BLaER1 (cell line): Measurements from ENCODE around the gene MTHFS.

Experiments
- H3K27ac ChIP-seq: shearing (Covaris generic); formaldehyde crosslinking; 2 replicates; pipeline ENCODE4 v1.8.1; 2022
- H3K27me3 ChIP-seq: shearing (Covaris generic); formaldehyde crosslinking; 2 replicates; pipeline ENCODE4 v1.8.1; 2022
- H3K36me3 ChIP-seq: shearing (Covaris generic); formaldehyde crosslinking; 2 replicates; pipeline ENCODE4 v1.8.1; 2022
- H3K4me1 ChIP-seq: shearing (Covaris generic); formaldehyde crosslinking; 2 replicates; pipeline ENCODE4 v1.8.1; 2022
- H3K4me2 ChIP-seq: shearing (Covaris generic); formaldehyde crosslinking; 2 replicates; pipeline ENCODE4 v1.8.1; 2022
- H3K4me3 ChIP-seq: shearing (Covaris generic); formaldehyde crosslinking; 2 replicates; pipeline ENCODE4 v1.8.1; 2022
- H3K9ac ChIP-seq: shearing (Covaris generic); formaldehyde crosslinking; 2 replicates; pipeline ENCODE4 v1.8.1; 2022
- H3K9me3 ChIP-seq: shearing (Covaris generic); formaldehyde crosslinking; 2 replicates; pipeline ENCODE4 v1.8.1; 2022
- H4K20me1 ChIP-seq: shearing (Covaris generic); formaldehyde crosslinking; 2 replicates; pipeline ENCODE4 v1.8.1; 2022
- Cebpa-rat ChIP-seq: shearing (Covaris generic); IDR thresholded peaks from 2 replicates; pipeline ENCODE4 v1.8.1; 2022

The MTHFS gene

DNA sequence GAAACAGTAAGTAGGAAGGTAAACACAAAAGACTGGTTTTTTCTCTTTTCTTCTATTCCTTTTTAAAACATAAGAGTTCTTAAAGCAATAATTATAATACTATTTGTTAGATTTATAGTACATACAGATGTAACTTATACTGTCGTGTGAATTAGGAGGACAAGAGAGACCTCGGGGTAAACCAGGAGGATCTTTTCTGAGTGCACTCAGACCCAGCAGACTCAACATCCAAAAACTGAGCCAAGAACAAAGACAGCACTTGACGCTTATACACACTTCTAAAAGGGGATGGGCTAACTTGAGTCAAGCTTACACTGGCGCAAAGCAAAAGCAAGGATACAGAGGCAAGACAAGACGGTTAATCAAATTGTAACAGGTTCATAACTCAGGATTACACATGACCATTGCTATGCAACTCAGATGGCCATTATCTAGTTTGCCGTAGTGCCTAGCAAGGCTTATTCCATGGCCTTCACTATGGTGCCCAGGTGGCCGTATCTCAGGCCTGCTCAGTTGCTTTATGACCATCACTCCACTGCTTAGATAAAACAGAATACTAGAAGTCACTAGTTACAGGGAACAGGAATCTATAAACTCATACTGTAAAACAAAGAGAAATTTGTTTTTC, 18.6 kb downstream of the MTHFS start:
- Histone ChIP-seq H3K27me3 (no peaks in the 10 kb centered on the region), H3K4me3 (peak overlapping the region; percentile 36), H3K36me3 (peaks cover 95% of the 10 kb centered on the region), H3K4me2 (no peak overlapping the region), H4K20me1 (no peaks in the 10 kb centered on the region), H3K27ac (no peak overlapping the region), H3K4me1 (no peaks in the 10 kb centered on the region), H3K9ac (no peak overlapping the region), H3K9me3 (peaks cover 77% of the 10 kb centered on the region)
- no peak for TF ChIP-seq Cebpa-rat

DNA sequence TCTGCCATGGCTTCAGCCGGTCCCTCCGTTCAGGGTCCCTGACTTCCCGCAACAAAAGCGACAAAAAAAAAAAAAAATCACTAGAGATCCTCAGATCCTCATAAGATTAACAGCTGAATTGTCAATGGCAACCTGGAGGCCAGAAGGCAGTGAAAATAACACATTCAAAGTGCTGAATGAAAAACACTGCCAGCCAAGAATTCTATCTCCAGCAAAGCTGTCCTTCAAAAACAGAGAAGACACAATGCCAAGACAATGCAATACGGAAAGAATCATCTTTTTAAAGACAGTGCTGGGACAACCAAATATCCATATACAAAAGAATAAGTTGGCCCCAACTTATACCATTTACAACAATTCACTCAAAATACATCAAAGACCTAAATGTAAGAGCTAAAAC, 21.6 kb downstream of the MTHFS start:
- Histone ChIP-seq H3K27me3 (no peaks in the 10 kb centered on the region), H3K4me1 (0 out of 2 replicates have a peak, but pooled peaks cover 4% of the 10 kb centered on the region), H3K9me3 (peaks cover 80% of the 10 kb centered on the region), H3K27ac (no peak overlapping the region), H3K4me2 (no peak overlapping the region), H3K9ac (no peak overlapping the region), H4K20me1 (no peaks in the 10 kb centered on the region), H3K36me3 (peaks cover 86% of the 10 kb centered on the region), H3K4me3 (no peak overlapping the region; the same call in 1 of the 2 replicates)
- no peak for TF ChIP-seq Cebpa-rat

DNA sequence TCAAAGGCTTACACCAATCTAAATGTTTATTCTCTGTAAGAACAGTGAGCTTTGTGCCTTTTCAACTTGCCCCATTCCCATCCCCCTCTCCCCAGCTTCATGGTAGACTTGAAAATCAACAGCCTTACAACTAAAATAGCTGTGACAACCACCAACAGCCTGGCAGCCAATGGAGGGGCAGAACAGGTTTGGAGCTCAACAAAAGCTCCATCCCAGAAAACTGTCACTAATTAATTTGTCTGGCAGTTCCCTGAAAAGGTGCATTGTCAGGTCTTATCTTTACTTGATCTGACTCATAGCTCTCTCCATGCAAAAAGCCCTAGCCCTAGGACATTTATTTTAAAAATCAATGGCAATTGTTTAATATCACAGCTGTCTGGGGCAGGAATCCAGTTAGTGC, 22.6 kb downstream of the MTHFS start:
- Histone ChIP-seq H3K4me1 (0 out of 2 replicates have a peak, but pooled peaks cover 4% of the 10 kb centered on the region), H3K36me3 (peaks cover 76% of the 10 kb centered on the region), H3K4me3 (no peak overlapping the region), H3K27me3 (no peaks in the 10 kb centered on the region), H4K20me1 (no peaks in the 10 kb centered on the region), H3K9ac (no peak overlapping the region), H3K4me2 (no peak overlapping the region), H3K9me3 (peaks cover 70% of the 10 kb centered on the region), H3K27ac (no peak overlapping the region)
- no peak for TF ChIP-seq Cebpa-rat

DNA sequence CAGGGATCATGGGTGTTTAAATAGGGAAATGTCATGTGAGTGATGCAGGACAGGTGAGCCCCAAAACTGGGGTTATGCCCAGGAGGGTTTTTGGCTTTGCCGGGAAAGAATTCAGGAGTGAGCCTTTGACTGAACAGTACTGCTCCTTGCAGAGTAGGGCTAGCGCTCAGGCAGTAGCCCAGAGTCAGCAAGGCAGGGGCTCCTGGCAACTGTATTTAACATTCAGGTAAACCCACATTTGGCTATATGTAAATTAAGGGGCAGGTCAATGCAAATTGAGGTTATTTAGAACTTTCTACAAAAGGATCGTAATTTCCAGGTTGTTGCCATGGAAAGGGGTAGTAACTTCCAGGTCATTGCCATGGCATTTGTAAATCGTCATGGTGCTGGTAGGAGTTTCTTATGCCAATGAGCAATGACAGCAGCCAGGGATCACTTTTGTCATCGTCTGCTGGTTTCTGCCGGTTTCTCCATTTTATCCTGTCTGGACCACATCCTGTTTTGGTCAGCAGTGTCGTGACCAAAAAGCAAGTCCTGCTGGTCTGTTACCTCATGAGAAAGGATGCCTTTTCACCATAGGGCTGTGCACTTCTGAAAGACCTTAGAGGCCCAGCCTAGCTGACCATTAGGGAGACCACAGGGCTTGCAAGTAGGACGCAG, 24.3 kb downstream of the MTHFS start:
- Histone ChIP-seq H3K9ac (no peak overlapping the region), H3K4me2 (no peak overlapping the region), H3K36me3 (peaks cover 60% of the 10 kb centered on the region), H4K20me1 (no peaks in the 10 kb centered on the region), H3K9me3 (peaks cover 52% of the 10 kb centered on the region), H3K4me3 (no peak overlapping the region), H3K4me1 (0 out of 2 replicates have a peak, but pooled peaks cover 4% of the 10 kb centered on the region), H3K27ac (no peak overlapping the region), H3K27me3 (no peaks in the 10 kb centered on the region)
- TF ChIP-seq Cebpa-rat, result no peak

DNA sequence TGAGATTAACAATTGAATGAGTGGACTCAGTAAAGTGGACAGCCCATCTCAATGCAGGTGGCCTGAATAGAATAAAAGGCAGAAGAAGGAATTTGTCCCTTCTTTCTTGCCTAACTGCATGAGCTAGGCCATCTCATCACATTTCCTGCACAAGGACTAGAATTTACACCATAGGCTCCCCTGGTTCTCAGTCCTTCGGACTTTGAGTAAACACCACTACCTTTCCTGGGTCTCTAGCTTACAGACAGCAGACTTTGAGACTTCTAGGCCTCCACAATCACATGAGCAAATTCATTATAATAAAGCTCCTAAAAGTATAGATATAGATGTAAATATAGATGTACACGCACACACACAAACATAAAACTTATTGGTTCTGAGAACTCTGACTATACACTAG, 28.3 kb downstream of the MTHFS start:
- no peak for TF ChIP-seq Cebpa-rat
- Histone ChIP-seq H4K20me1 (no peaks in the 10 kb centered on the region), H3K36me3 (peaks cover 44% of the 10 kb centered on the region), H3K27ac (no peak overlapping the region), H3K4me1 (0 out of 2 replicates have a peak, but pooled peaks cover 4% of the 10 kb centered on the region), H3K4me3 (no peak overlapping the region), H3K9me3 (peaks cover 13% of the 10 kb centered on the region), H3K27me3 (no peaks in the 10 kb centered on the region), H3K9ac (no peak overlapping the region), H3K4me2 (no peak overlapping the region)

DNA sequence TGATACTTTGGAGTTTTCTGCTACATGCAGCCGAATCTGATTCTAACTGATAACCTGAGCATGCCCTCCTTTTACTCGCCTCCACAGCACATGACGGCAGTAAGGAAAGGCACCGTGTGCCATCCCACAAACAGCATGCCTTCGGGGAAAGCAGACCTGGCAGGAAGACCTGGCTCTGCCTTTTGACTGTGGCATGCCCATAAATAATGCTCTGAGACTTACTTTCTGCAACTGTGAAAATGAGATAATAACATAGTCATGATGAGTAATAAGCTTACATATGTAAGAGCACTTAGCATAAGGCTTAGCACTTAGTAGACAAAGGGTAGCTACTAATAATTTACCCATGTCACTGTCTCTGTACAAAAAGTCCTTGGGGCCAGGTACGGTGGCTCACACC, 32.9 kb downstream of the MTHFS start:
- H3K4me1 ChIP-seq, result no peaks in the 10 kb centered on the region
- H4K20me1 ChIP-seq, result no peaks in the 10 kb centered on the region
- H3K27ac ChIP-seq, result no peak overlapping the region
- no peak overlapping the region for H3K4me3 ChIP-seq
- no peaks in the 10 kb centered on the region for H3K27me3 ChIP-seq
- H3K9me3 ChIP-seq, result no peaks in the 10 kb centered on the region
- H3K9ac ChIP-seq, result no peak overlapping the region
- no peak for TF ChIP-seq Cebpa-rat
- H3K36me3 ChIP-seq, result peaks cover 25% of the 10 kb centered on the region
- H3K4me2 ChIP-seq, result no peak overlapping the region

DNA sequence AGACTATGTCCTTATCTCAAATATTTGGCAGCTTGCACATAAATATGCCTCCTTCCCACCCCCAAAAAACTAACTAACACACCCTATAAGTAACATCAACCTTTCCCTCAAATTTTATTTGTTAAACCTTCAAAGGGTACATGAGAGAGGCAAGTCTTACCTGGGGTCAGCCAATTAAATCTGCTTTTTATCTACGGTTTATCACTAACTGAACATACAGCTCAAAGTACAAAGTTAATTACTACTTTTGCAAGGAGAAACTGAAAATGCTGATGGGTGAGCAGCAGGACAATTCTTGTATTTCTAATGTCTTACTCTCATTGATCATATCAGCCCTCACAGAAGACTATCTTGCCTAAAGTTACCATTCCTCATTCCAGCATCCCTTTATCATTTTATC, 34.6 kb downstream of the MTHFS start:
- Histone ChIP-seq H3K9ac (no peak overlapping the region), H4K20me1 (no peaks in the 10 kb centered on the region)

DNA sequence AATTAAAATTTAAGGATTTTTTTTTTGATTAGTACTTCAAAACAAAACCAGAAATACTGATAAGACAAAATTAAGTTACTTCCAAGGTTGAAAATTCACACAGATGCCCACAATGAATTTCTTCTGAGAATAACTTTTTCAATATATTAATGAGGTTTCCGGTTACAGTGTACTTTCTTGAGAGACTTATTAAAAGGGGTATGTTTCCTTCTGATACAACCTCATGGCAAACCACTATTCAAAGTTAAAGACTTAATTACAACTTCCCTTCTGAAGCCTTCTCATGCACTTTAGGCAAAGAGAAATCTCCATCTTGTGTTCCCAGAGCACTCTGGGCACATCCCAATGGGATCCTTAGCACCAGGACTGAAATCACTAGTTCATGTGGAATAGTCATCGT, 36.2 kb downstream of the MTHFS start:
- H4K20me1 ChIP-seq, result no peaks in the 10 kb centered on the region
- H3K9me3 ChIP-seq, result no peaks in the 10 kb centered on the region
- no peak overlapping the region for H3K27ac ChIP-seq
- no peaks in the 10 kb centered on the region for H3K4me1 ChIP-seq
- H3K4me3 ChIP-seq, result no peak overlapping the region
- no peaks in the 10 kb centered on the region for H3K27me3 ChIP-seq
- TF ChIP-seq Cebpa-rat, result no peak
- no peak overlapping the region for H3K9ac ChIP-seq
- H3K36me3 ChIP-seq, result peaks cover 13% of the 10 kb centered on the region; the same call in 1 of the 2 replicates
- no peak overlapping the region for H3K4me2 ChIP-seq

More for the DNA sequence above, 34.6 kb downstream of the MTHFS start:
- Histone ChIP-seq H3K4me1 (no peaks in the 10 kb centered on the region), H3K4me3 (no peak overlapping the region), H3K27me3 (no peaks in the 10 kb centered on the region), H3K27ac (no peak overlapping the region), H3K4me2 (no peak overlapping the region), H3K36me3 (peaks cover 25% of the 10 kb centered on the region), H3K9me3 (no peaks in the 10 kb centered on the region)
- no peak for TF ChIP-seq Cebpa-rat

DNA sequence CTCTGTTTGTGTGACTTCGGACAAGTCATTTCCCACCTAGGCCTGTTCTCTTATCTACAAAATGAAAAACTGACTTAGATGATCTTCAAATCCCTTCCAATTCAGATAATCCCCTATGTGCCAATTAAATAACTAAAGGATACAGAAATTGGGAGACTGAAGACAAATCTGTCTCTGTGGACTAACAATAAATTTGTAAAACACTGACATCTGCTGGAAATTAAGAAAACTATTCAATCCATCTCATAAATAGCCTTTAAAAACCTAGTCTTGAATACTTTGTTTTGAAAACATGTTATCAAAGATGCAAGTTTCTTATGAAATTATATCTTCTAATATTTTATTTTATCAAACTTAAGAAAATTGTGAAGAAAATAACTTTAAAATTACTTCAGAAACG, 38.3 kb downstream of the MTHFS start:
- no peak overlapping the region for H3K27ac ChIP-seq
- H4K20me1 ChIP-seq, result no peaks in the 10 kb centered on the region
- no peak overlapping the region for H3K9ac ChIP-seq
- H3K36me3 ChIP-seq, result 0 out of 2 replicates have a peak, but pooled peaks cover 8% of the 10 kb centered on the region
- no peaks in the 10 kb centered on the region for H3K9me3 ChIP-seq
- no peaks in the 10 kb centered on the region for H3K4me1 ChIP-seq
- no peak for TF ChIP-seq Cebpa-rat
- no peaks in the 10 kb centered on the region for H3K27me3 ChIP-seq
- no peak overlapping the region for H3K4me2 ChIP-seq
- H3K4me3 ChIP-seq, result no peak overlapping the region

DNA sequence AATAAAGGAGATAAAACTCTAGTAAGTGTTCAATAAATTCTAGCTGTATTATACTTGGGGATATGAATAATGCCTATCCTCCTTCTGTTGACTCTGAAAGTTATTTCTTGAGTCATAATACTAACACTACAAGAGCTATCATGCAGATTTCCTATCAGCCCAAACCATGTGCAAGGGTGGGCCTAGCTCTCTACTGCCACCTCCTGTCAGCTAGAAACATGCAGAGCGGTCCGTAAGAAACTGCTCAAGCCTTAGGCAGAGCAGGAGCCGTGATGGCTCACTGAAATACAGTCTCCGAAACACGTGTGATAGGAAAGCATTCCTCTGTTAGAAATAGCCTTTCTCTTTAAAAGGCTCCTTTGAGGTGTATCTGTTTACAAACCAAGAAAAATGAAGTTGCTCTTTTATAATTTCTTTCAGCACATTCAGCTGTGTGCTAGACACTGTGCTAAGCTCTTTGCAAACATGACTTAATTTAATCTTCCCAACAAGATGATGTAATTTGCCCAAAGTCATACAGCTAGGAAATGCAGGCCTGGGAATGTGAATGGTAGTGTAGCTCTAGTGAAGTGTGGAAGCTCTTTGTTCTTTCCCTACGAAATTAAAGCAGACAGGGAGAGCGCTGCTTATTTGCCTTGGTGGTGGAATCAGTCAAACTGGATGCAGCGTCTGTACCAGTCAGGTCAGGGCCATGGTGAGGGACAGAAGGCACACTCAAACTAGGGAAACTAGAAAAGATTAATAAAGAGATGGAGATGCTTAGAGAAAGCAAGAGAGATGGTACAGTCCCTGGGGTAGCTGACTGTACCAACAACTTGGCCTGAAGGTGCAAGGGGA, 43.1 kb downstream of the MTHFS start:
- Histone ChIP-seq H3K27me3 (no peaks in the 10 kb centered on the region), H3K4me1 (no peaks in the 10 kb centered on the region), H3K9ac (no peak overlapping the region), H3K36me3 (peaks cover 5% of the 10 kb centered on the region; the same call in 1 of the 2 replicates), H3K4me3 (no peak overlapping the region), H3K4me2 (no peak overlapping the region), H4K20me1 (no peaks in the 10 kb centered on the region), H3K9me3 (no peaks in the 10 kb centered on the region), H3K27ac (no peak overlapping the region)
- no peak for TF ChIP-seq Cebpa-rat
